Liver (tissue), 9 donors: Measurements from ENCODE around the gene SOBP. TPM values are rescaled to one million over a fixed set of nuclear protein-coding genes. Genes with fewer than 3 reads are reported as not detected.

Source experiments
- DNase-seq: peaks from one replicate; pipeline ENCODE4 v3.0.0-alpha.2; 2017; ENCODE audit warnings: low spot score
- H3K27ac ChIP-seq, 2 donors: one replicate each; pipeline ENCODE4 v1.7.0; 2013; ENCODE audit warnings: inconsistent platforms in 2 of 2, low read length in 2 of 2, control low read depth in 1 of 2, low read depth in 1 of 2, mild to moderate bottlenecking in 1 of 2
- H3K27me3 ChIP-seq, 4 donors: one replicate each; pipeline versions ENCODE4 v1.6.1 to v1.7.0; 2013; ENCODE audit warnings: low read length in 3 of 4, inconsistent platforms in 1 of 4, mild to moderate bottlenecking in 1 of 4, moderate library complexity in 1 of 4; ENCODE audit not compliant: control insufficient read depth in 4 of 4, insufficient read depth in 4 of 4
- H3K36me3 ChIP-seq, 4 donors: one replicate each; pipeline versions ENCODE4 v1.6.1 to v1.7.0; 2013; ENCODE audit warnings: low read length in 3 of 4, mild to moderate bottlenecking in 3 of 4, low read depth in 1 of 4, moderate library complexity in 1 of 4; ENCODE audit not compliant: control insufficient read depth in 4 of 4, insufficient read depth in 3 of 4
- H3K4me1 ChIP-seq, 4 donors: one replicate each; pipeline versions ENCODE4 v1.6.1 to v1.7.0; 2013; ENCODE audit warnings: low read length in 3 of 4, mild to moderate bottlenecking in 3 of 4, moderate library complexity in 1 of 4; ENCODE audit not compliant: control insufficient read depth in 4 of 4, insufficient read depth in 4 of 4
- H3K4me3 ChIP-seq, 3 donors: one replicate each; pipeline versions ENCODE4 v1.6.1 to v1.7.0; 2013; ENCODE audit warnings: low read length in 3 of 3, control low read depth in 1 of 3, low read depth in 1 of 3, mild to moderate bottlenecking in 1 of 3
- H3K9ac ChIP-seq, 2 donors: one replicate each; pipeline ENCODE4 v1.7.0; 2013; ENCODE audit warnings: low read length in 2 of 2, mild to moderate bottlenecking in 2 of 2, moderate library complexity in 2 of 2, control low read depth in 1 of 2, low read depth in 1 of 2
- H3K9me3 ChIP-seq, 4 donors: one replicate each; pipeline versions ENCODE4 v1.6.1 to v1.7.0; 2013; ENCODE audit warnings: low read length in 3 of 4; ENCODE audit not compliant: control insufficient read depth in 4 of 4
- EGR1 ChIP-seq, 2 donors: IDR thresholded peaks; 2 replicates each; pipeline ENCODE4 v1.6.1; 2016 to 2018; ENCODE audit warnings: antibody characterized with exemption in 2 of 2, low read depth in 2 of 2
- FOXA2 ChIP-seq: IDR thresholded peaks from 2 replicates; pipeline ENCODE4 v1.6.1; 2016; ENCODE audit warnings: antibody characterized with exemption
- GABPA ChIP-seq, 2 donors: IDR thresholded peaks in 1 of 2; conservative IDR thresholded peaks in 1 of 2; 2 replicates each; pipeline ENCODE4 v1.6.1; 2016; ENCODE audit warnings: antibody characterized with exemption in 2 of 2, mild to moderate bottlenecking in 1 of 2, moderate library complexity in 1 of 2
- HNF4A ChIP-seq, 2 donors: conservative IDR thresholded peaks; 2 replicates each; pipeline ENCODE4 v1.6.1; 2016; ENCODE audit warnings: antibody characterized with exemption in 2 of 2, mild to moderate bottlenecking in 2 of 2
- HNF4G ChIP-seq: IDR thresholded peaks from 2 replicates; pipeline ENCODE4 v1.6.1; 2016; ENCODE audit warnings: antibody characterized with exemption
- NR2F2 ChIP-seq: IDR thresholded peaks from 2 replicates; pipeline ENCODE4 v1.6.1; 2016; ENCODE audit warnings: antibody characterized with exemption
- RAD21 ChIP-seq, 2 donors: IDR thresholded peaks; 2 replicates each; pipeline ENCODE4 v1.6.1; 2016; ENCODE audit warnings: antibody characterized with exemption in 2 of 2, mild to moderate bottlenecking in 2 of 2
- TAF1 ChIP-seq: conservative IDR thresholded peaks from 2 replicates; pipeline ENCODE4 v1.6.1; 2016; ENCODE audit warnings: antibody characterized with exemption, mild to moderate bottlenecking
- WGBS: extraction: QIAGEN DNeasy Blood & Tissue Kit; methylation state at CpG from one replicate; pipeline ENCODE4 v1.1.7; 2013; 5-methylcytosine and 5-hydroxymethylcytosine counted together
- polyA plus RNA-seq, 2 donors: library from polyadenylated mRNA; stranded (reverse) in 1 of 2; unstranded in 1 of 2; fragments of 200-250 nt in 1 of 2; fragments of >200 nt in 1 of 2; fragmentation: Nextera tagmentation in 1 of 2; extraction: Ambion mirVana in 1 of 2; gene quantifications; one replicate each; pipeline versions ENCODE4 v1.2.1 to v1.2.3, GENCODE V29; 2013 to 2015
- total RNA-seq, 2 donors: library from RNA; depleted of rRNA; stranded (reverse); fragments of >200 nt; gene quantifications; one replicate each; pipeline ENCODE4 v1.2.3, GENCODE V29; 2014
- TF ChIP-seq, protein P1 (sequence below): fragments of 150-350 bp; IDR thresholded peaks from 2 replicates; pipeline ENCODE4 v1.5.1; 2017; ENCODE audit warnings: improper control_type of control experiment, low read depth, low read length; ENCODE audit not compliant: missing input control
- TF ChIP-seq, protein P2 (sequence below): IDR thresholded peaks from 2 replicates; pipeline ENCODE4 v1.6.1; 2016; ENCODE audit warnings: antibody characterized with exemption
- TF ChIP-seq, protein P3 (sequence below): IDR thresholded peaks from 2 replicates; pipeline ENCODE4 v1.6.1; 2016; ENCODE audit warnings: antibody characterized with exemption, mild to moderate bottlenecking
- donor health status: healthy.
- donor health status: healthy.
- donor health status: healthy.
- donor health status: healthy.
- donor health status: healthy.

SOBP gene
- total and polyA plus RNA-seq, 4 donors = 0.99 to 5.4 (median 1.9) TPM

DNA sequence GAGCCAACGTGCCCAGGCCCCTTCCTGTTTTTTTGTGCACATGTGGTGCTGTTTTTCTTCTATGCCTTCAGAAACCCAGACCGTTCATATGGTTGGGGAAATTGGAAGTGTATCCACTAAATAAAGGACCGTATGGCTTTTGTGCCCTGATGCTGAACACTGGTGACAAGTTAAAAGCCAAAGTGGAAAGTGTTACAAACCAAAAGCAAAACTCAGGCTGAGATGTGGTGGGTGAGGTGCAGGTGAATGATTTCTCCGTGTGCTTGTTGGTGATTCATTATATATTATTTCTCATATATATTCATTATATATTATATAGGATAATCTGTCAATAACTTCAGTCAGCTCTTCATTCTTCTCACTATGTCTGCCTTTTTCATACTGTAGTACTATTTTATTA is 148.6 kb downstream of the SOBP start:
- Histone ChIP-seq H3K27me3 (no peaks in the 10 kb centered on the region), H3K27ac (no peak overlapping the region), H3K9ac (no peak overlapping the region), H3K4me1 (peaks cover 6 to 11% (median 9%) of the 10 kb centered on the region in 4 donors), H3K36me3 (no peaks in the 10 kb centered on the region), H3K4me3 (no peak overlapping the region), H3K9me3 (no peaks in the 10 kb centered on the region)
- TF ChIP-seq, protein P1, sequence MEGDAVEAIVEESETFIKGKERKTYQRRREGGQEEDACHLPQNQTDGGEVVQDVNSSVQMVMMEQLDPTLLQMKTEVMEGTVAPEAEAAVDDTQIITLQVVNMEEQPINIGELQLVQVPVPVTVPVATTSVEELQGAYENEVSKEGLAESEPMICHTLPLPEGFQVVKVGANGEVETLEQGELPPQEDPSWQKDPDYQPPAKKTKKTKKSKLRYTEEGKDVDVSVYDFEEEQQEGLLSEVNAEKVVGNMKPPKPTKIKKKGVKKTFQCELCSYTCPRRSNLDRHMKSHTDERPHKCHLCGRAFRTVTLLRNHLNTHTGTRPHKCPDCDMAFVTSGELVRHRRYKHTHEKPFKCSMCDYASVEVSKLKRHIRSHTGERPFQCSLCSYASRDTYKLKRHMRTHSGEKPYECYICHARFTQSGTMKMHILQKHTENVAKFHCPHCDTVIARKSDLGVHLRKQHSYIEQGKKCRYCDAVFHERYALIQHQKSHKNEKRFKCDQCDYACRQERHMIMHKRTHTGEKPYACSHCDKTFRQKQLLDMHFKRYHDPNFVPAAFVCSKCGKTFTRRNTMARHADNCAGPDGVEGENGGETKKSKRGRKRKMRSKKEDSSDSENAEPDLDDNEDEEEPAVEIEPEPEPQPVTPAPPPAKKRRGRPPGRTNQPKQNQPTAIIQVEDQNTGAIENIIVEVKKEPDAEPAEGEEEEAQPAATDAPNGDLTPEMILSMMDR = no peak
- TF ChIP-seq FOXA2 = no peak
- no peak for TF ChIP-seq HNF4G
- WGBS = 90% methylated on average over 4 of the region's 4 CpGs
- DNase-seq = no peak

DNA sequence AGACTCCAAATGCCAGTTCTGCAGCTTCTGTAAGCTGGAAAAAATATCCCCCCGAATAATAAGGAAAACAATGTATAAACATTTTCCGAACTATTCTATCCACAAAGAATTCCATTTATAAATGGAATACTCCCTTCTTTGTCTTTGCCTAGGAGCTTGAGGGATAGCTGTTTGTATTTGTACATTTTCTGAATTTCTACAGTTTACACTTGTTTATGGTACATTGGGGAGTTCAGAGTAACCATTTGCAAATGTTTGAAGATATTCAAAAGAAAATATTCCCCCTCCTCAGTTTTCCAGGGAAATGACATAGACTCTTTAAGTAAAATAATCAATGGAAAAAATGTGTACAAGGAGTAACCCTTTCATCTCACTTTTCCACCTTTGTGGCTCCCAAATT is 149.6 kb downstream of the SOBP start:
- no peak for DNase-seq
- H3K27me3 ChIP-seq = no peaks in the 10 kb centered on the region
- no peak for TF ChIP-seq GABPA (IDR thresholded peaks at IDR 0.05 in 1 of 2, conservative IDR thresholded peaks at IDR 0.05 in 1 of 2)
- TF ChIP-seq NR2F2 = no peak
- no peak for TF ChIP-seq FOXA2
- no peak overlapping the region for H3K4me3 ChIP-seq
- no peaks in the 10 kb centered on the region for H3K36me3 ChIP-seq
- peaks cover 3 to 11% (median 9%) of the 10 kb centered on the region in 4 donors for H3K4me1 ChIP-seq
- 48% methylated on average over 2 of the region's 2 CpGs for WGBS
- H3K27ac ChIP-seq = no peak overlapping the region
- H3K9ac ChIP-seq = no peak overlapping the region
- H3K9me3 ChIP-seq = no peaks in the 10 kb centered on the region

DNA sequence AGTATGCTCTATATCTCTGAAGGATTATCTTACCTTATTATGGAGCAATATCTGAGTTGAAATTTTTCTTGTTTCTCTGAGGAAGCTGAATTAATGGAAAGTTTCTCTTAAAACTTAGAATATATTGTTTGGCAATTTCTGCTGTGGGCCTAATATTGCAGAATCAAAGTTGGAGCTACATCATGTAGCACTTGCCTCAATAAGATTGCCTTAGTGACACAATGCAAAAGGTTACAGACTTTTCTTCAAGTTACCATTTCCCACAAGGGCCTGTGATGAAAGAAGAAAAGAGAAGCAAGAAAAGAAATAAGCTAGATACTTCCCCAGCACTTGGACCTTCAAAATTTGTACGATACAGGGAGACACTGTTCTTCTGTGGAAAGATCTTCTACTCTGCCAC is 151.2 kb downstream of the SOBP start:
- peaks cover 0 to 11% (median 9%) of the 10 kb centered on the region in 4 donors for H3K4me1 ChIP-seq

More for the DNA sequence above, 151.2 kb downstream of the SOBP start:
- no peak overlapping the region for H3K4me3 ChIP-seq
- H3K27me3 ChIP-seq = no peaks in the 10 kb centered on the region
- H3K9me3 ChIP-seq = no peaks in the 10 kb centered on the region
- TF ChIP-seq, protein P2, sequence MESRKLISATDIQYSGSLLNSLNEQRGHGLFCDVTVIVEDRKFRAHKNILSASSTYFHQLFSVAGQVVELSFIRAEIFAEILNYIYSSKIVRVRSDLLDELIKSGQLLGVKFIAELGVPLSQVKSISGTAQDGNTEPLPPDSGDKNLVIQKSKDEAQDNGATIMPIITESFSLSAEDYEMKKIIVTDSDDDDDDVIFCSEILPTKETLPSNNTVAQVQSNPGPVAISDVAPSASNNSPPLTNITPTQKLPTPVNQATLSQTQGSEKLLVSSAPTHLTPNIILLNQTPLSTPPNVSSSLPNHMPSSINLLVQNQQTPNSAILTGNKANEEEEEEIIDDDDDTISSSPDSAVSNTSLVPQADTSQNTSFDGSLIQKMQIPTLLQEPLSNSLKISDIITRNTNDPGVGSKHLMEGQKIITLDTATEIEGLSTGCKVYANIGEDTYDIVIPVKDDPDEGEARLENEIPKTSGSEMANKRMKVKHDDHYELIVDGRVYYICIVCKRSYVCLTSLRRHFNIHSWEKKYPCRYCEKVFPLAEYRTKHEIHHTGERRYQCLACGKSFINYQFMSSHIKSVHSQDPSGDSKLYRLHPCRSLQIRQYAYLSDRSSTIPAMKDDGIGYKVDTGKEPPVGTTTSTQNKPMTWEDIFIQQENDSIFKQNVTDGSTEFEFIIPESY = no peak
- TF ChIP-seq NR2F2 (no peak), HNF4G (no peak), RAD21 (IDR thresholded peaks at IDR 0.05) (no peak), TAF1 (no peak), HNF4A (conservative IDR thresholded peaks at IDR 0.05) (no peak), EGR1 (IDR thresholded peaks at IDR 0.05; ENCODE audit: low read depth in 2 of 2) (no peak)
- TF ChIP-seq, protein P1 = no peak
- TF ChIP-seq, protein P3, sequence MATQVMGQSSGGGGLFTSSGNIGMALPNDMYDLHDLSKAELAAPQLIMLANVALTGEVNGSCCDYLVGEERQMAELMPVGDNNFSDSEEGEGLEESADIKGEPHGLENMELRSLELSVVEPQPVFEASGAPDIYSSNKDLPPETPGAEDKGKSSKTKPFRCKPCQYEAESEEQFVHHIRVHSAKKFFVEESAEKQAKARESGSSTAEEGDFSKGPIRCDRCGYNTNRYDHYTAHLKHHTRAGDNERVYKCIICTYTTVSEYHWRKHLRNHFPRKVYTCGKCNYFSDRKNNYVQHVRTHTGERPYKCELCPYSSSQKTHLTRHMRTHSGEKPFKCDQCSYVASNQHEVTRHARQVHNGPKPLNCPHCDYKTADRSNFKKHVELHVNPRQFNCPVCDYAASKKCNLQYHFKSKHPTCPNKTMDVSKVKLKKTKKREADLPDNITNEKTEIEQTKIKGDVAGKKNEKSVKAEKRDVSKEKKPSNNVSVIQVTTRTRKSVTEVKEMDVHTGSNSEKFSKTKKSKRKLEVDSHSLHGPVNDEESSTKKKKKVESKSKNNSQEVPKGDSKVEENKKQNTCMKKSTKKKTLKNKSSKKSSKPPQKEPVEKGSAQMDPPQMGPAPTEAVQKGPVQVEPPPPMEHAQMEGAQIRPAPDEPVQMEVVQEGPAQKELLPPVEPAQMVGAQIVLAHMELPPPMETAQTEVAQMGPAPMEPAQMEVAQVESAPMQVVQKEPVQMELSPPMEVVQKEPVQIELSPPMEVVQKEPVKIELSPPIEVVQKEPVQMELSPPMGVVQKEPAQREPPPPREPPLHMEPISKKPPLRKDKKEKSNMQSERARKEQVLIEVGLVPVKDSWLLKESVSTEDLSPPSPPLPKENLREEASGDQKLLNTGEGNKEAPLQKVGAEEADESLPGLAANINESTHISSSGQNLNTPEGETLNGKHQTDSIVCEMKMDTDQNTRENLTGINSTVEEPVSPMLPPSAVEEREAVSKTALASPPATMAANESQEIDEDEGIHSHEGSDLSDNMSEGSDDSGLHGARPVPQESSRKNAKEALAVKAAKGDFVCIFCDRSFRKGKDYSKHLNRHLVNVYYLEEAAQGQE = no peak
- 42% methylated on average over 1 of the region's 1 CpG for WGBS
- no peak overlapping the region for H3K27ac ChIP-seq
- no peak for DNase-seq
- H3K9ac ChIP-seq = no peak overlapping the region
- H3K36me3 ChIP-seq = no peaks in the 10 kb centered on the region
